K562 (cell line): Measurements from ENCODE around the gene LRIF1. TPM values are rescaled to one million over a fixed set of nuclear protein-coding genes. Genes with fewer than 3 reads are reported as not detected.

Experiments used
- ATF7 ChIP-seq: fragments of 450-650 bp; IDR thresholded peaks from 2 replicates; pipeline ENCODE4 v1.7.1; 2014; ENCODE audit warnings: mild to moderate bottlenecking, moderate library complexity
- CTCF ChIP-seq, 3 experiments: IDR thresholded peaks in 2 of 3; conservative IDR thresholded peaks in 1 of 3; 2 replicates each; pipeline ENCODE4 v1.5.1; 2011 to 2012; ENCODE audit warnings: low read length in 3 of 3, mild to moderate bottlenecking in 3 of 3, control low read depth in 2 of 3, improper control_type of control experiment in 1 of 3, inconsistent platforms in 1 of 3, low read depth in 1 of 3, mixed read lengths in 1 of 3, moderate library complexity in 1 of 3; ENCODE audit not compliant: insufficient read depth in 2 of 3
- E2F4 ChIP-seq: sonication (generic); formaldehyde crosslinking; IDR thresholded peaks from 2 replicates; pipeline ENCODE4 v1.8.0; 2022; ENCODE audit warnings: mild to moderate bottlenecking, low read depth, missing genetic modification reagents
- ELF4 ChIP-seq: fragments of 450-650 bp; formaldehyde crosslinking; IDR thresholded peaks from 2 replicates; pipeline ENCODE4 v1.4.0; 2022; ENCODE audit warnings: missing genetic modification characterization
- ERF ChIP-seq: fragments of 450-650 bp; formaldehyde crosslinking; IDR thresholded peaks from 2 replicates; pipeline ENCODE4 v1.4.0; 2020; ENCODE audit warnings: mild to moderate bottlenecking, mixed read lengths
- JUN ChIP-seq, 2 experiments: sonication (generic) in 1 of 2; formaldehyde crosslinking in 1 of 2; IDR thresholded peaks; 2 replicates each; pipeline versions ENCODE4 v1.6.1 to v1.8.0; 2012 to 2022; ENCODE audit warnings: borderline replicate concordance in 2 of 2, mild to moderate bottlenecking in 2 of 2, improper control_type of control experiment in 1 of 2, low read depth in 1 of 2, low read length in 1 of 2, missing genetic modification reagents in 1 of 2
- MAX ChIP-seq: sonication (generic); formaldehyde crosslinking; IDR thresholded peaks from 2 replicates; pipeline ENCODE4 v1.9.0; 2022; ENCODE audit warnings: mild to moderate bottlenecking, missing genetic modification reagents
- NKRF ChIP-seq: fragments of 450-650 bp; IDR thresholded peaks from 2 replicates; pipeline ENCODE4 v1.6.1; 2016; ENCODE audit warnings: borderline replicate concordance
- PBX2 ChIP-seq, 2 experiments: IDR thresholded peaks in 1 of 2; conservative IDR thresholded peaks in 1 of 2; 2 replicates each; pipeline ENCODE4 v1.6.1; 2016; ENCODE audit warnings: low read depth in 2 of 2, mild to moderate bottlenecking in 1 of 2, missing compliant biosample characterization in 1 of 2, missing genetic modification characterization in 1 of 2, moderate library complexity in 1 of 2
- SOX6 ChIP-seq: fragments of 450-650 bp; IDR thresholded peaks from 2 replicates; pipeline ENCODE4 v1.6.1; 2014; ENCODE audit warnings: mild to moderate bottlenecking
- SREBF1 ChIP-seq: fragments of 150-350 bp; IDR thresholded peaks from 2 replicates; pipeline ENCODE4 v1.6.1; 2014; ENCODE audit warnings: antibody characterized with exemption, low read depth, low read length, borderline replicate concordance
- TAF7 ChIP-seq: fragments of 450-650 bp; IDR thresholded peaks from 2 replicates; pipeline ENCODE4 v1.6.1; 2016; ENCODE audit warnings: missing genetic modification characterization, missing compliant biosample characterization
- ZNF12 ChIP-seq: sonication (generic); formaldehyde crosslinking; IDR thresholded peaks from 2 replicates; pipeline ENCODE4 v1.4.0; 2020; ENCODE audit warnings: mild to moderate bottlenecking, missing genetic modification reagents
- ZNF124 ChIP-seq: sonication (generic); formaldehyde crosslinking; IDR thresholded peaks from 2 replicates; pipeline ENCODE4 v1.8.1; 2022; ENCODE audit warnings: missing genetic modification reagents
- polyA plus RNA-seq, 8 experiments: library from polyadenylated mRNA; depleted of rRNA in 4 of 8; stranded (reverse) in 5 of 8; unstranded in 3 of 8; fragments of >200 nt; fragmentation: Nextera tagmentation in 2 of 8; fragmentation: Illumina TruSeq in 1 of 8; extraction: Ambion mirVana in 2 of 8; extraction: Trizol in 1 of 8; gene quantifications; 2 replicates each; pipeline versions ENCODE4 v1.2.1 to v1.2.3, GENCODE V29; 2011 to 2014; ENCODE audit warnings: inconsistent platforms in 1 of 8, missing spikeins in 1 of 8
- total RNA-seq, 7 experiments: library from RNA; depleted of rRNA in 6 of 7; stranded (reverse); fragments of >200 nt in 6 of 7; fragmentation: Illumina TruSeq in 2 of 7; extraction: Trizol in 2 of 7; gene quantifications; 2 replicates each; pipeline versions ENCODE4 v1.2.1 to v1.2.3, GENCODE V29; 2011 to 2021; ENCODE audit warnings: low replicate concordance in 1 of 7
- TF ChIP-seq, protein P1 (sequence below): fragments of 250-450 bp; sonication (Bioruptor Pico); IDR thresholded peaks from 2 replicates; pipeline ENCODE4 v1.8.0; 2021; ENCODE audit warnings: moderate library complexity, mild to moderate bottlenecking, inconsistent platforms
- TF ChIP-seq, protein P2 (sequence below): sonication (generic); formaldehyde crosslinking; IDR thresholded peaks from 2 replicates; pipeline ENCODE4 v1.8.0; 2022; ENCODE audit warnings: missing genetic modification reagents, mild to moderate bottlenecking, moderate library complexity, borderline replicate concordance

Gene LRIF1
- total and polyA plus RNA-seq, 9 of the 15 experiments (the other 6 are each of a cell fraction or from before 2014, with no cell fraction given): 35.6 to 88.8 (median 74.1) TPM

DNA sequence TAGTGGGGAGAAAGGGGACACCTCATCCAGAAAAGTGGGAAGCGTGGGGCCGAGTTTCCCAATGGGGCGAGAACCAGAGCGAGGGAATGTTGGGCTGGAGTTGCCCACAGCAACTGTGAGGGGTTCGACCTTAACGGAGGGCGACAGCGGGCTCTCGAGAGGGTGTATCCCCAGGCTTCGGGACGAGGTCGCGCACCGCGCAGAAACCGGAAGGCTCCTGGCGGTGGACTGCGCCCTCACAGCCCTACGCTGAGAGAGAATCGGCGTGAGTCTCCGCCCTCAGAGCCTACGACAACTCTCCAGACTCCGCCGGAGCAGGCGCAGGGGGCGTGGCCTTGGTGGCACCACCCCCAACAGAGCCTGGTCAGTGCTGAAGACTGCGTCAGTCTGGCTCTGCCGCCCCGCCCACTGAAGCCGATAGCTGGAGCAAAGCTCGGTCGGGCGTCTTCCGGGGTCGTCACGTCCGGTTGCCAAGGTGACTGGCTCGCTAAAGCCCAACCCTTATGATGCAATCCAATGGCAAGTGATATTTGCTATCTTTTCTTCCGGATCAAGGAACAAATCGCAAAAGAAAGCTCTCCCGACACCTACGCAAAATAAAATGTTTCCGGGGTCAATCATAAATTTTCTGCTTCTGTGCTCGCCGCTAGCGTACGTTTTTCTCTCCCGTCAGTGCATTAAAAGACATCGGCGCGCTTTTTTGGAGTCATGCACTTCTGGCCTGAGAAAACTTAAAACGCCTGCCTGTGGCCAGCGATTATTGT lies at the start of gene LRIF1 (continued):
- TF ChIP-seq ZNF12 (CRISPR knock-in tag) (no peak), JUN (IDR thresholded peaks at IDR 0.05; ENCODE audit: borderline replicate concordance, low read depth, low read length) (peak; percentile 80), JUN (CRISPR knock-in tag; IDR thresholded peaks at IDR 0.05; ENCODE audit: borderline replicate concordance) (peak; percentile 46; the same call in 1 of the 2 replicates), ATF7 (peak; percentile 98), SOX6 (no peak), ERF (CRISPR knock-in tag) (0 out of 2 replicates have a peak, but pooled peaks have one; percentile 31), PBX2 (CRISPR knock-in tag; IDR thresholded peaks at IDR 0.05; ENCODE audit: low read depth) (no peak), PBX2 (tag; conservative IDR thresholded peaks at IDR 0.05; ENCODE audit: low read depth) (peak; percentile 62), TAF7 (peak; percentile 98), NKRF (peak; percentile 62), E2F4 (CRISPR knock-in tag) (peak; percentile 34; the same call in 1 of the 2 replicates), CTCF (IDR thresholded peaks at IDR 0.05 in 2 of 3, conservative IDR thresholded peaks at IDR 0.05 in 1 of 3; ENCODE audit: insufficient read depth in 2 of 3, low read depth in 1 of 3, low read length in 3 of 3) (peak; percentile 47 to 61 (median 57); a peak in 5 of 6 replicates), ELF4 (CRISPR knock-in tag) (peak; percentile 51; the same call in 1 of the 2 replicates), MAX (CRISPR knock-in tag) (peak; percentile 47; the same call in 1 of the 2 replicates), ZNF124 (CRISPR knock-in tag) (no peak), SREBF1 (peak; percentile 90)
- TF ChIP-seq, protein P1, sequence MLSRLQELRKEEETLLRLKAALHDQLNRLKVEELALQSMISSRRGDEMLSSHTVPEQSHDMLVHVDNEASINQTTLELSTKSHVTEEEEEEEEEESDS: no peak
- TF ChIP-seq, protein P2, sequence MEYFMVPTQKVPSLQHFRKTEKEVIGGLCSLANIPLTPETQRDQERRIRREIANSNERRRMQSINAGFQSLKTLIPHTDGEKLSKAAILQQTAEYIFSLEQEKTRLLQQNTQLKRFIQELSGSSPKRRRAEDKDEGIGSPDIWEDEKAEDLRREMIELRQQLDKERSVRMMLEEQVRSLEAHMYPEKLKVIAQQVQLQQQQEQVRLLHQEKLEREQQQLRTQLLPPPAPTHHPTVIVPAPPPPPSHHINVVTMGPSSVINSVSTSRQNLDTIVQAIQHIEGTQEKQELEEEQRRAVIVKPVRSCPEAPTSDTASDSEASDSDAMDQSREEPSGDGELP (CRISPR knock-in tag): peak; percentile 82
